ENCODE measurements around the gene MAN1C1.
A peak's percentile ranks its signal among the peaks of the same experiment; 100 is the strongest.
"Not testable (repeated sequence)": the region's sequence is repeated elsewhere in the genome, so short reads cannot be mapped to it uniquely, and the experiment has no call there.

Gene MAN1C1

DNA sequence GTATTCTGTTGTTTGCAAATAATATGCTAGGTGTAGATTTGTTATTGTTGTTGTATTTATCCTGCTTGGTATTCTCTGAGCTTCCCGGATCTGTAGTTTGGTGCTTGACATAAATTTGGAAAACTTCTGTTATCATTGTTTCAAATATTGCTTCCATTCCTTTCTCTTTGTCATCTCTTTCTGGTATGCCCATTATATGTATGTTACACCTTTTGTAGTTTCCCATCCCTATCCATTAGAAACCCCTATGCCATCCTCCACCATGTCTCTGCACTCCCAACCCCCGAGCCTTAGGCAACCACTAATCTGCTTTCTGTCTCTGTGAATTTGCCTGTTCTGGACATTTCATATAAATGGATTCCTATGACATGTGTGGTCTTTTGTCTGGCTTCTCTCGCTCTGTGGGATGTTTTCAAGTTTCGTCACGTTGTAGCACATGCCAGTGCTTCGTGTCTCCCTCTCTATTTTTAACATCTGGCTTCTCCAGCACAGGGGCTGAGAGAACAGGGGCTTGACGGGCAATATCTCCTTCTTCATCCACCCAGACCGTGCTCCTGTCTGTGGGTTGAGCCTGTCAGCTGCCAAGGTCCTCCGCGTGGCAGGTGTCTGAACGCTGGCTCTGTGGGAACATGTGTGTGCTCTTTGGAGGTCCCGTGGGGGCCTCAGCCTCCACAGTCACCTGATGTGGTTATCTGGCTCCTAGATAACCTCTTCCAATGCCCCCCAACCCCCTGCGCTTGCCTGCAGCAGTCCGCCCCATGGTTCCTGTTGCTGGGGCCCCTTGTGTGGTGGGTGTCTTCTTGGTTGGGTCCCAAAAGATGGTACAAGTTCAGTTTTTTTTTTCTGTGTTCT, 32.8 kb upstream of the MAN1C1 start:
- no peak for DNase-seq

DNA sequence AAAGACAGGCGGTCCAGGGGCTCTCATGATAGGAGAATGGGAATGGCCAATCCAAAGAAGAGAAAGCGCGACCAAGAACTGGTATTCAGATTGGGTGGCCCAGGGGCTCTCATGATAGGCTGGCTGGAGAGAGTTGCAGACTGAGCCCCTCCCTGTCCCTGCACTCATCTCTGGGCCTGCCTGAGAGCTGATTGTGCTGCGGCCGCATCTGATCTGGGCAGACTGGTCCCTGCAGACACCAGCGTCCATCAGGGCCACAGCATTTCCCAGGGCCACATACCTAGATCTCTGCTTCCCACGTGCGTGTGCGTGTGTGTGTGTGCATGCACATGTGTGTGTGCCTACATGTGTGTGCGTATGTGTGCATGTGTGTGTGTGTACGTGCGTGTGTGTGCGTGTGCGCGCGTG, 30.4 kb upstream of the MAN1C1 start:
- no peak for DNase-seq

DNA sequence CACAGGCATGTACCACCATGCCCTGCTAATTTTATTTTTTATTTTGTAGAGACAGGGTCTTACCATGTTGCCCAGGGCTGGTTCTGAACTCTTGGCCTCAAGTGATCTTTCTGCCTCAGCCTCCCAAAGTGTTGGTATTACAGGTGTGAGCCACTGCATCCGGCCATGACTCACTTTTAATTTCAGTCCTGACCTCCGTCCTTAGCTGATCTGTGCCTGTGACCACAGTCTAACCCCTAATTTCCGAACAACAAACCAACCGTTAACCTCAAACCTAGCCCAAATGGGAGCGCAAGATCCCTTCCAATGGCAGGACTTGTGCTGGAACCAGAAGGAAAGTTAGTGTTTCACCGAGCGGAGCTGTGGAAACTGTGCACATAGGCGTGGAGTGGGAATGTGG, 29.3 kb upstream of the MAN1C1 start:
- no peak for DNase-seq

DNA sequence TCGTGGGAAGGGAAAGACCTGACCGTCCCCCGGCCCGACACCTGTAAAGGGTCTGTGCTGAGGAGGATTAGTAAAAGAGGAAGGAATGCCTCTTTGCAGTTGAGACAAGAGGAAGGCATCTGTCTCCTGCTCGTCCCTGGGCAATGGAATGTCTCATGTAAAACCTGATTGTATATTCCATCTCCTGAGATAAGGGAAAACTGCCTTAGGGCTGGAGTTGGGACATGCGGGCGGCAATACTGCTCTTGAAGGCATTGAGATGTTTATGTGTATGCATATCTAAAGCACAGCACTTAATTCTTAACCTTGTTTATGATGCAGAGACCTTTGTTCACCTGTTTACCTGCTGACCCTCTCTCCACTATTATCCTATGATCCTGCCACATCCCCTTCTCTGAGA, 28.4 kb upstream of the MAN1C1 start:
- DNase-seq: not testable (repeated sequence)

DNA sequence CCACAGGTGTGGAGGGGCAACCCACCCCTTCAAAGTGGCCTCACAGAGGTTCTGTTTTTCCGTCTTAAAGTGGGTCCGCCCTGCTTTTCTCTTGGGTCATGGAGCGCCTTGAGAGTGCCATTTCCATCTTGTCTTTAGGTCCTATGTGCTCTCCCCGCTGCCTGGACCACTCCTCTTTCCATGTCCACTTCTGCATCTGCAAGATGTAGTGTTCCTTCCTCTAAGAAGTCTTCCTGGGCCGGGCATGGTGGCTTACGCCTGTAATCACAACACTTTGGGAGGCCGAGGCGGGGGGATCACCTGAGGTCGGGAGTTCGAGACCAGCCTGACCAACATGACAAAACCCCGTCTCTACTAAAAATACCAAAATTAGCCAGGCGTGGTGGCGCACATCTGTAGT, 27.8 kb upstream of the MAN1C1 start:
- not testable (repeated sequence) for DNase-seq

DNA sequence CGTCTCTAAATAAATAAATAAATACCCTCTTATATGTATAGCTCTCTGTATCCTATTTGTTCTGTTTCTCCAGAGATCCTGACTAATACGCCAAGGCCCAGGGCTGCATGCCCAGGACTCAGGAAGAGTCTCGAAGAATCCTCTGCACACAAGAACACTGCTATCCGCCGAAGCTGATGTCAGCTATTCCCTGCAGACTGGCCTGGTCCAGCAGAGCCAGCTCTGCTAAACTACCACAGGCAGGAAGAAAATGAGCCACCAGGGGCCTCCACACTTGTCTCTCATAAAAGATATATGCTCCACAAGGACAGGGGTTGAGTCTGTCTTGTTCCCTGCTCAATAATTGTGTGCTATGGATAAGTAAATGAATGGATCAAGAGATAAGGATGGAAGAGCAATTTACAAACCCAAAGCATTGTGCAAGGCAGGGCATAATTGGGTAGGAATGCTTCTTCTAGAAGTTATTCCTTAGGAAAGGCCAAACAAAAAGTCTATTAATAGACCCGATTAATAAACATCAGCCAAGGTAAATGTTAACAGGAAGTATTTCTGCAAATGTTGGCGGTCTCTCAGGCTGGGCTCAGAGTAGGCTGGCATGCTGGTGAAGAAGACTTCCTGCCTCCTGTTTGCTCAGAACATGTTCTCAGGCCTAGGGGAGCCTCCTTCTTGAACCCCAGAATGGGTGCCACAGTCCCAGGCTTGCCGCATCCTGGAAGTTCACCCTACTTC, 26.3 kb upstream of the MAN1C1 start:
- DNase-seq: no peak

DNA sequence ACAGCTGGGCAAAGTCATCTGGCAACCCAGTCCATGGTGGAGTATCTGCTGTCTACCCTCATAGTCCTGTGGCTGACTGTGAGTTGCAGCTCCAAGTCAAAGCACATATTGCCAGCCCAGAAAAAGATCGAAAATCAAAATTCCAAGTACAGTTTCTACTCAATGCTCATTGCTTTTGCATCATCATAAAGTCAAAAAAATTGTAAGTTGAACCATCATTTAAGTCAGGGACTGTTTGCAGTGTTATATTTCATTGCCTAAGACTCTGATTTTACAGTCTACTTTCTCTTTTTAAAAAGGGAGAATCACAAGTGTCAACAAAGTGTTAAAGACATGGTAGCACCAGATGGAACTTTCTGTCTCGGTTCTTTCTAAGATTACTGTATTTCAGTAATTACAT, 22.7 kb upstream of the MAN1C1 start:
- DNase-seq: no peak

DNA sequence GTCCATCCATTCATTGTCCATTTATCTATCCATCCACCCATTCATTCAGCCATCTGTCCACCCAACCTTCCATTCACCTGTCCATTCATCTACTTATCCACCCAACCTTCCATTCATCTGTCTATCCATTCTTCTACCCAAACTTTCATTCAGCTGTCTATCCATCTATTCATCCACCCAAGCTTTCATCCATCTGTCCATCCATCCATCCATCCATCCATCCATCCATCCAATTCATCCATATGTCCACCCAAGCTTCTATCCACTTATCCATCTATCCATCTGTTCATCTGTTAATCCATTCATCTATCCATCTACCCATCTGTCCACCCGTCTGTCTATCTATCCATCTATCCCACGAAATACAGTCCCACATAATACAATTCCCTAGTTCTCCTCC, 21.6 kb upstream of the MAN1C1 start:
- DNase-seq: no peak

DNA sequence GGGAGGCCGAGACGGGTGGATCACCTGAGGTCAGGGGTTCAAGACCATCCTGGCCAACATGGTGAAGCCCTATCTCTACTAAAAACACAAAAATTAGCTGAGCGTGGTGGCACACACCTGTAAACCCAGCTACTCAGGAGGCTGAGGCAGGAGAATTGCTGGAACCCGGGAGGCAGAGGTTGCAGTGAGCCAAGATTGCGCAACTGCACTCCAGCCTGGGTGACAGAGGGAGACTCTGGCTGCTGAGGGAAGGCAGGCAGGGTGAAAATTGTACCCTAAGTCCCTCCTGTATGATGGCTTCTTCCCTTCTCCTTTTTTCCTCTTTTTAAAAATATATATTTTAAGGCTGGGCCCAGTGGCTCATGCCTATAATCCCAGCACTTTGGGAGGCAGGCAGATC, 19.9 kb upstream of the MAN1C1 start:
- not testable (repeated sequence) for DNase-seq

DNA sequence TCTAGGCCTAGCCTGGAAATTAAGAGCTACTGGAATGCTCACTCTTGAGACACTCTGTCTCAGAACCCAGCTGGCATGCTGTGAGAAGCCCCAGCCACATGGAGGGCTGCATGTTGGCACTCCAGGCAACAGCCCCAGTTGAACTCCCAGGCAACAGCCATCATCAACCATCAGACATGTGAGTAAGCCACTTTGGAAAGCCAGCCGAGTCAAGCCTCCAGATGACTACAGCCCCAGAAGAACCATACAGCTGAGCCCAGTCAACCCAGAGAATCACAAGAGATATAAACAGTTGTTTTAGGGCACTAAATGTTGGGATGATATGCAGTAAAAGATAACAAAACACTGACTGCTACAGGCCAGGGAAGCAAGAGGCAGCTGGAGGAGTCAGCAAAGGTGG, 17.7 kb upstream of the MAN1C1 start:
- no peak for DNase-seq

DNA sequence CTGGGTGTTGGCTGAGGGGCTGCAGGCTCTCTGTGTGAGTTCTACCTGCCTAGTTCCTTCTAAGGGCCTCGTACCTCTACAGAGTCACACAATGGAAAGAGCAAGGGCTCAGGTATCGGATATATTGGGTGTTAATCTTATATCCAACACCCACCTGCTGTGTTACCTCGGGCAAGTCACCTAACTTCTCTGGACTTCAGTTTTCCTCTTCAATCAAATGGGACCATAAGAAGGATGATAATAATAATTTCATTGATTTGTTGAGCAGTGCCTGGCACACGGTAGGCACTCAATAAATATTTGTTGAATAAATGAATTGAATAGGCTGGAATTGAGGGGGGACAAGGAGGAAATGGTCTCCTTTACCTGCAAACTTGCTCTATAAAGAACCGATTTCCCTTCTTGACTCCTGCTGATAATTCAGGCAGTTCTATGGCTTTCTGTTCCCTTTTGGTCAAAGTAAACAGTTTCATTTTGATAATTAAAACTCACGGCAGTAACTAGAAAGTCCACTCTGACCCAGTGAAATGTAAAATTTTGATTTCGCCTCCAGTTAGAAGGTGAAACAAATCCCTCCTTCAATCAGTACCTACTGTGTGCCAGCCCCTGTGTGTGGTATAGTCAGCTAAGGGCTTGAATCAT, 16.5 kb upstream of the MAN1C1 start:
- DNase-seq: no peak

DNA sequence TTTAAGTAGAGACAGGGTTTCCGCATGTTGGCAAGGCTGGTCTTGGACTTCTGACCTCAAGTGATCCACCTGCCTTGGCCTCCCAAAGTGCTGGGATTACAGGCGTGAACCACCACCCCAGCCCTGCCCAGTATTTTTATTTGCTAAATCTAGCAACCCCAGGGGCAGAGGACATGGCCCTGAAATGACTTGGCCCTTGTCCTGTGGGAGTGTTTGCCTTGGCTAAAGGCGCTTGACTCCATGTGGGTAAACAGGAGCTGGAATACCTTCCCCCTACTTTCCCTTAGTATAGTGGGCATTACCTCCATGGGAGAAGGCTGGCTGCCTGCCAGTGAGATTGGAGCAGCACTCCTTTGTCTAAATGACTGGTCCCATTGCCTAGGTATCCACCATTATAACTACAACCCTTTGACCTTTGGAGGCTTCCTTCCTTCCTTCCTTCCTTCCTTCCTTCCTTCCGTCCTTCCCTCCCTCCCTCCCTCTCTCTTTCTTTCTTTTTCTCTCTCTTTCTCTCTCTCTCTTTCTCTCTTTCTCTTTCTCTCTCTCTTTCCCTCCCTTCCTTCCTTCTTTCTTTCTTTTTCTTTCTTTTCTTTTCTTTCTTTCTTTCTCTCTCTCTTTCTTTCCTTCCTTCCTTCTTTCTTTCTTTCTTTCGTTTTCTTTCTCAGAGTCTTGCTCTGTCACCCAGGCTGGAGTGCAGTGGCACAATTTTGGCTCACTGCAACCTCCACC, 15.5 kb upstream of the MAN1C1 start:
- DNase-seq: not testable (repeated sequence)

DNA sequence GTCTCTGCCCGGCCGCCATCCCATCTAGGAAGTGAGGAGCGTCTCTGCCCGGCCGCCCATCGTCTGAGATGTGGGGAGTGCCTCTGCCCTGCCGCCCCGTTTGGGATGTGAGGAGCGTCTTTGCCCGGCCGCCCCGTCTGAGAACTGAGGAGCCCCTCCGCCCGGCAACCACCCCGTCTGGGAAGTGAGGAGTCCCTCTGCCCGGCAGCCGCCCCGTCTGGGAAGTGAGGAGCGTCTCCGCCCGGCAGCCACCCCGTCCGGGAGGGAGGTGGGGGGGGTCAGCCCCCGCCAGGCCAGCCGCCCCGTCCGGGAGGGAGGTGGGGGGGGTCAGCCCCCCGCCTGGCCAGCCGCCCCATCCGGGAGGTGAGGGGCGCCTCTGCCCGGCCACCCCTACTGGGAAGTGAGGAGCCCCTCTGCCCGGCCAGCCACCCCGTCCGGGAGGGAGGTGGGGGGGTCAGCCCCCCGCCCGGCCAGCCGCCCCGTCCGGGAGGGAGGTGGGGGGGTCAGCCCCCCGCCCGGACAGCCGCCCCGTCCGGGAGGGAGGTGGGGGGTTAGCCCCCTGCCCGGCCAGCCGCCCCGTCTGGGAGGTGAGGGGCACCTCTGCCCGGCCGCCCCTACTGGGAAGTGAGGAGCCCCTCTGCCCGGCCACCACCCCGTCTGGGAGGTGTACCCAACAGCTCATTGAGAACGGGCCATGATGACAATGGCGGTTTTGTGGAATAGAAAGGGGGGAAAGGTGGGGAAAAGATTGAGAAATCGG, 12.6 kb upstream of the MAN1C1 start:
- not testable (repeated sequence) for DNase-seq

DNA sequence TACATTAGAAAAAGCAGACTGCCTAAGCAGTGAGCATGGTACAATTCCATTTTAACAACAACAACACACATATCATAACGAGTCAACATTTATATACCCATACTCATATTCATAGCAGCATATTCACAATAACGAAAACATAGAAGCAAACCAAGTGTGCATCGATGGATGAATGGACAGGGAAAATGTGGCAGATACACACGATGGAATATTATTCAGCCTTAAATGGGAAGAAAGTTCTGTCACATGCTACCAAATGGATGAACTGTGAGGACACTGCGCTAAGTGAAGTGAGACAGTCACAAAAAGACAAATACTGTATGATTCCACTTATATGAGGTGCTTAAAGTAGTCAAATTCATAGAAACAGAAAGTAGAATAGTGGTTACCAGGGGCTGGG, 9.5 kb upstream of the MAN1C1 start:
- DNase-seq: no peak

DNA sequence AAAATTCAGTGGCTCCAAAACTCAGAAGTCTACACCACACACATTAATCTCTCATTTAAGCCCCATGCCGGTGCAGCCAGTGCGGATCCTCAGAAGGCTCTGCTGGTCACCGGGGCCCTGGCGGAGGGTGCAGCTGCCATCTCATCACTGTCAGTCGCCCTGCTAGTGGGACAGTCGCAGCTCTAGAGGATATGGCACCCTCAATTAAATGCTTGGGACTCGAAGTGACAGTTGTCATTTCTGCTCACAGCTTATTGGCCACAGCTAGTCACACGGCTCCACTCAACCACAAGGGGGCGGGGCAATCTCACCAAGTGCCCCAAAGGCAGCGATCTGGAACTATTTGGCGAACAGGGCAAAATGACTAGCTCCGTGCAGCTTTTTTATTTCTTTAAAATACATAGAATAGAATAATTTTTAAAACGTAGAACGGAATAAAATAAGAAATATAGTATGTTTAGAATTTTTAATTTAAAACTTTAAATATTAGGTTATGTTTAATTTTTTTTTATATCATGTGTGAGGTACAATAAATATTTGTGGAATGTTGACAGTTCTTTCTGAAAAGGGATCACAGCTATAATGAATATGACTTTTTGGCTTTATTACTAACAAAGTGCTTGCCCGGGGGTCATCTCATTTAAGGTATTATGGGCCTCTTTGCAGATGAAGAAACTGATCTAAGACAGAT, 8.0 kb upstream of the MAN1C1 start:
- DNase-seq: peak; percentile 93

DNA sequence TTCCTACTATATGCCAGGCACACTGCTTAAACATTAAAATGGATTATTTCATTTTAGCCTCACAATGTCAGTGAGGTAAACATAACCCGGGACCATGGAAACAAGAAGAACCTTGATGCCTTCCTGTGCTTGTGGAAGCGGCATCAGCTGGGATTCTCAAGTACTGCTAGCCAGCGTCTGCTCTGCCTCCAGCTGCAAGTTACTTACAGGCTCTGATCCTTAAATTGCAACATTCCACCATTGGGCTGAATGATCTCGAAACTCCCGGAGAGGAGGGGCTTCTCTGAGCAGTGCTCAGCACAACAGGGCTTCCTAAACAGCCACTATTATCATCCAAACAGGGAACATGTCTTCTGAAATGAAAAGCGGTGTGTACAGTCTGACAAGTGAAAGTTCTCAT, 6.7 kb upstream of the MAN1C1 start:
- DNase-seq: no peak

DNA sequence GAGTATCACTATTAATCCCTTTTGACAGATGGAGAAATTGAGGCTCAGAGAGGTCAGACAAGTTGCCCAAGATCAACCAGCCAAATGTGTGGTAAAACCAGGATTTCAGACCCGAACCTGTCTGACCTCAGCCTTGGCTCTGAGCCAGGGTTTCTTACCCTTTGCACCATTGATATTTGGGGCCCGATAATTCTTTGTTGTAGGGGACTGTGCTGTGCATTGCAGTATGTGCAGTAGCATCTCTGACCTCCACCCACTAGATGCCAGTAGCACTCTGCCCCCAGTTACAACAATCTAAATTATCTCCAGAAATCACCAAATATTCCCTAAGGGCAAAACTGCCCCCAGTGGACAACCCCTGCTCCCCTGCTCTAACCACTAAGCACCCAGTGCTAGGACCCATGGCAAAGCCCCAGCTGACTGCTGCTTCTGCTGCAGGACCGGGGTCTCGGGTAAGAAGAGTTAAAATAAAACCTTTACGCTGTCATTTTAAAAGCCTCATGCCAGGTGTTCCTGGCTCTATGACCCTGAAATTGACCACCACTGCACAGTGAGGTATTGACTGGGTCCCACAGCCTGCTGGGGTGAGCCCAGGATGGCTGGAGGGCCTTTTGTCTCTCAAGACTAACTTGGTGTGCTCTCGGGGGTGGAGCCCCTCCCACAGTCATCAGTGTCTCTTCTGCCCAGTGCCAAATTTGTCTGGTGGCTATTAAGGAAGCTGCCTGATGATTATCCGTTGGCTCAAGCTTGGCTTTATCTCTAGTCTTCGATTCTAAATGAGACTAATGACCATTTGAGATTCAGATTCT, 5.6 kb upstream of the MAN1C1 start:
- no peak for DNase-seq

DNA sequence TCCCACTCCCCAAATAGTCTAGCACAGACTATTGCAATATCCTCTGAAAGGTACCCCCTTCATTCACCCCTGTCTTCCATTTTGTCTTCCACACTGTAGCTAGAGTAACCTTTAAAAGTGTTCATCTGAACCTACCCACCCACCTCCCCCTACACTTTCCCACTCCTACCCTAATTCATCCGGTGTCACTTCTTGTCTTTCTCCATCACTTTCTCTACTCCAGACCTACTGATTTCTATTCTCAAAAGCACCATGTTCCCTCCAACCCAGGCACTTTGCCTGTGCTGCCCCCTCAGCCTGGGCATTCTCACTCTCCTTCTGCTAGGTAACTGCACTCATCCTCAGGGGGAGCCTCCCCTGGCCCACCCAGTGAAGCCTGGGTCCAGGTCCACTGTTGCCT, 4.7 kb upstream of the MAN1C1 start:
- DNase-seq: no peak

DNA sequence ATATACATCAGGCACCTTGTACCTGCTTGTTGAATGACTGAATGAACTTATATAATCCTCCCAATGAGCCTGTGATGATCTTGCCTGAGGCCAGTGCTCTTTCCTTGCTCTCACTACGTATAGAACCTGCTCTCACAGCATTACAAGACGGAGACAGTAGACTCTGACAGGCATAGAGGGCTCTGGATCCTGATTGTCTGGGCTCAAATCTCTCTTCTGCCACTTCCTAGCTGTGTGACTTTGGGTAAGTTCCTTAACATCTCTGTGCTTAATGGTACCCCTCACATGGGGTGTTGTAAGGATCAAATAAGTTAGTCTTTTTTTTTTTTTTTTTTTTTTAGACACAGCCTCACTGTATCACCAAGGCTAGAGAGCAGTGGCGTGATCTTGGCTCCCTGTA, 4.2 kb upstream of the MAN1C1 start:
- no peak for DNase-seq

DNA sequence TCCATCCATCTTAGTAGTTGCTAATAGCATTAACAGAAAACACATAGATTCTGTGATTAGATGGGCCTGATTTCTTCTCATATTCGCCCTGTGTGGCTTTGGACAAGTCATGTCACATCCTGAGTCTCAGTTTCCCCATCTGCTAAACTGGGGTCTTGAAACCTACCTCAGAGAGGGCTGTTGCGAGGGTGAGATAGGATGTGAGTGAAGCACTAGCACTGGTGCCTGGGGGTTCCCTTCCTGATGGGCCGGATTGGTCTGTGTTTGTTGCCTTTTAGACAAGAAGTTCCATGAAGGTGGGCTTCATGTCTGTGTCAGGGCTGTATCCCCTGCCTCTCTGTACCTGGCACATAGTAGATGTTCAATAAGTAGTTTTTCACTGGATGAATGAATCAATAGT, 3.5 kb upstream of the MAN1C1 start:
- DNase-seq: no peak

Measured in stimulated activated CD8-positive, alpha-beta memory T cell treated with anti-CD3 and anti-CD28 coated beads, Interleukin-4, amount 100 ng/mL, for 48 hours (primary cell).